K562 (cell line): ENCODE data around the gene ZNF774. TPM values are rescaled to one million over a fixed set of nuclear protein-coding genes. Genes with fewer than 3 reads are reported as not detected.

Experiments
- CHD7 ChIP-seq: fragments of 200-600 bp; sonication (generic); IDR thresholded peaks from one replicate; pipeline ENCODE4 v1.6.1; 2012; ENCODE audit warnings: mild to moderate bottlenecking, low read depth, low read length, inconsistent platforms
- FOSL1 ChIP-seq: fragments of 200-800 bp; sonication (Bioruptor generic); conservative IDR thresholded peaks from 2 replicates; pipeline ENCODE4 v1.6.1; 2016; ENCODE audit warnings: missing genetic modification characterization, missing compliant biosample characterization
- ZNF407 ChIP-seq: fragments of 450-650 bp; IDR thresholded peaks from 2 replicates; pipeline ENCODE4 v1.6.1; 2016; ENCODE audit warnings: low read depth
- ZNF518B ChIP-seq: fragments of 250-450 bp; sonication (Bioruptor Pico); IDR thresholded peaks from 2 replicates; pipeline ENCODE4 v1.5.0; 2021; ENCODE audit warnings: mild to moderate bottlenecking, moderate library complexity
- polyA plus RNA-seq, 8 experiments: library from polyadenylated mRNA; depleted of rRNA in 4 of 8; stranded (reverse) in 5 of 8; unstranded in 3 of 8; fragments of >200 nt; fragmentation: Nextera tagmentation in 2 of 8; fragmentation: Illumina TruSeq in 1 of 8; extraction: Ambion mirVana in 2 of 8; extraction: Trizol in 1 of 8; gene quantifications; 2 replicates each; pipeline versions ENCODE4 v1.2.1 to v1.2.3, GENCODE V29; 2011 to 2014; ENCODE audit warnings: inconsistent platforms in 1 of 8, missing spikeins in 1 of 8
- total RNA-seq, 7 experiments: library from RNA; depleted of rRNA in 6 of 7; stranded (reverse); fragments of >200 nt in 6 of 7; fragmentation: Illumina TruSeq in 2 of 7; extraction: Trizol in 2 of 7; gene quantifications; 2 replicates each; pipeline versions ENCODE4 v1.2.1 to v1.2.3, GENCODE V29; 2011 to 2021; ENCODE audit warnings: low replicate concordance in 1 of 7

ZNF774 gene
- total and polyA plus RNA-seq, 9 of the 15 experiments (the other 6 are each of a cell fraction or from before 2014, with no cell fraction given) = 0.32 to 2.0 (median 1.2) TPM

GRCh38 chr15:90320885-90321278 is 31.2 kb upstream of the ZNF774 start (continued):
- no peak for TF ChIP-seq ZNF407
- TF ChIP-seq CHD7 = no peak
- TF ChIP-seq ZNF518B (CRISPR knock-in tag) = no peak
- TF ChIP-seq FOSL1 = no peak
